Peyer's patch (tissue), 4 donors: ENCODE results near the gene LYZL1.

Experiments used
- CTCF ChIP-seq, 6 experiments: fragments of 450-650 bp in 4 of 6; fragments of 200-600 bp in 2 of 6; sonication (generic) in 1 of 6; IDR thresholded peaks; one replicate each; pipeline ENCODE4 v1.5.1; 2017 to 2019; ENCODE audit warnings: antibody characterized with exemption in 6 of 6, mild to moderate bottlenecking in 3 of 6, moderate library complexity in 1 of 6
- POLR2A ChIP-seq, 2 donors: fragments of 450-650 bp; IDR thresholded peaks; one replicate each; pipeline ENCODE4 v1.5.1; 2017; ENCODE audit warnings: antibody characterized with exemption in 2 of 2, mild to moderate bottlenecking in 2 of 2, moderate library complexity in 2 of 2

GRCh38 chr10:29324220-29324841 lies 35.5 kb downstream of the LYZL1 start:
- TF ChIP-seq POLR2A (IDR thresholded peaks at IDR 0.05), result no peak
- TF ChIP-seq CTCF (IDR thresholded peaks at IDR 0.05), result no peak
